ENCODE results near the gene GNA12. TPM values are rescaled to one million over a fixed set of nuclear protein-coding genes. Genes with fewer than 3 reads are reported as not detected.

Gene GNA12
- total RNA-seq, 4 donors from 2014 or later: 22.5 to 63.2 (median 35.1) TPM

GRCh38 chr7:2863461-2864066 is 19.5 kb upstream of the GNA12 start:
- ATAC-seq: peak; percentile 96
- H3K27me3 ChIP-seq: no peaks in the 10 kb centered on the region
- no peaks in the 10 kb centered on the region for H3K36me3 ChIP-seq
- H3K4me3 ChIP-seq: peak overlapping the region in 1 of 2 donors; percentile 26
- no peaks in the 10 kb centered on the region for H3K9me3 ChIP-seq
- TF ChIP-seq CTCF (IDR thresholded peaks at IDR 0.05) (no peak), EP300 (IDR thresholded peaks at IDR 0.05) (no peak), POLR2AphosphoS5 (IDR thresholded peaks at IDR 0.05) (peak; percentile 86), POLR2A (IDR thresholded peaks at IDR 0.05) (peak; percentile 38 to 56)
- H3K4me1 ChIP-seq: peaks cover 0 to 31% (median 15%) of the 10 kb centered on the region in 3 donors
- H3K27ac ChIP-seq: peak overlapping the region; percentile 44 to 84 (median 81)
- 12 to 43% methylated on average over 3 to 6 of the region's 18 CpGs for WGBS, 2 donors (ENCODE audit: low coverage in 1 of 2)

GRCh38 chr7:2862831-2863361 is 18.8 kb upstream of the GNA12 start:
- H3K4me1 ChIP-seq: peaks cover 0 to 31% (median 15%) of the 10 kb centered on the region in 3 donors
- 90 to 95% methylated on average over 4 to 11 of the region's 22 CpGs for WGBS, 2 donors (ENCODE audit: low coverage in 1 of 2)
- no peaks in the 10 kb centered on the region for H3K36me3 ChIP-seq
- TF ChIP-seq EP300 (IDR thresholded peaks at IDR 0.05) (no peak), CTCF (IDR thresholded peaks at IDR 0.05) (no peak), POLR2AphosphoS5 (IDR thresholded peaks at IDR 0.05) (no peak), POLR2A (IDR thresholded peaks at IDR 0.05) (no peak)
- peak overlapping the region in 1 of 2 donors; percentile 26 for H3K4me3 ChIP-seq
- no peaks in the 10 kb centered on the region for H3K27me3 ChIP-seq
- ATAC-seq: no peak
- peak overlapping the region in 3 of 4 donors; percentile 80 to 84 (median 82) for H3K27ac ChIP-seq
- no peaks in the 10 kb centered on the region for H3K9me3 ChIP-seq

GRCh38 chr7:2861509-2861908 is 17.4 kb upstream of the GNA12 start:
- Histone ChIP-seq H3K4me3 (no peak overlapping the region), H3K4me1 (peaks cover 0 to 31% (median 15%) of the 10 kb centered on the region in 3 donors), H3K27ac (no peak overlapping the region), H3K27me3 (no peaks in the 10 kb centered on the region), H3K36me3 (no peaks in the 10 kb centered on the region), H3K9me3 (no peaks in the 10 kb centered on the region)
- no peak for ATAC-seq
- TF ChIP-seq POLR2AphosphoS5 (IDR thresholded peaks at IDR 0.05) (no peak), EP300 (IDR thresholded peaks at IDR 0.05) (no peak), CTCF (IDR thresholded peaks at IDR 0.05) (no peak), POLR2A (IDR thresholded peaks at IDR 0.05) (no peak)
- whole genome bisulfite sequencing, 2 donors (ENCODE audit: low coverage in 1 of 2): 89 to 100% methylated on average over 3 to 4 of the region's 4 CpGs

GRCh38 chr7:2860627-2861133 is 16.6 kb upstream of the GNA12 start:
- Histone ChIP-seq H3K27me3 (no peaks in the 10 kb centered on the region), H3K36me3 (no peaks in the 10 kb centered on the region), H3K4me1 (peaks cover 0 to 31% (median 15%) of the 10 kb centered on the region in 3 donors), H3K4me3 (no peak overlapping the region), H3K9me3 (no peaks in the 10 kb centered on the region), H3K27ac (no peak overlapping the region)
- ATAC-seq: no peak
- TF ChIP-seq POLR2A (IDR thresholded peaks at IDR 0.05) (no peak), CTCF (IDR thresholded peaks at IDR 0.05) (no peak), EP300 (IDR thresholded peaks at IDR 0.05) (no peak), POLR2AphosphoS5 (IDR thresholded peaks at IDR 0.05) (no peak)
- WGBS, 2 donors (ENCODE audit: low coverage in 1 of 2): 67 to 72% methylated on average over 2 to 7 of the region's 14 CpGs

- Histone ChIP-seq H3K4me3 (no peak overlapping the region), H3K4me1 (peaks cover 0 to 26% (median 15%) of the 10 kb centered on the region in 3 donors), H3K27me3 (no peaks in the 10 kb centered on the region), H3K36me3 (no peaks in the 10 kb centered on the region), H3K9me3 (no peaks in the 10 kb centered on the region), H3K27ac (no peak overlapping the region)
- TF ChIP-seq POLR2AphosphoS5 (IDR thresholded peaks at IDR 0.05) (no peak), CTCF (IDR thresholded peaks at IDR 0.05) (no peak), EP300 (IDR thresholded peaks at IDR 0.05) (no peak), POLR2A (IDR thresholded peaks at IDR 0.05) (no peak)
- ATAC-seq: no peak
- WGBS, 2 donors (ENCODE audit: low coverage in 1 of 2): 96 to 100% methylated on average over 4 of the region's 6 CpGs
Observed at GRCh38 chr7:2859952-2860351, 15.8 kb upstream of the GNA12 start.

Data from gastroesophageal sphincter (tissue), 4 donors.